Measurements from ENCODE around the gene MAP6. TPM values are rescaled to one million over a fixed set of nuclear protein-coding genes. Genes with fewer than 3 reads are reported as not detected.

The MAP6 gene
- polyA plus RNA-seq, 1 donor (not counting 4 experiments of a cell fraction or from before 2014, with no cell fraction given): 1.7 TPM

DNA sequence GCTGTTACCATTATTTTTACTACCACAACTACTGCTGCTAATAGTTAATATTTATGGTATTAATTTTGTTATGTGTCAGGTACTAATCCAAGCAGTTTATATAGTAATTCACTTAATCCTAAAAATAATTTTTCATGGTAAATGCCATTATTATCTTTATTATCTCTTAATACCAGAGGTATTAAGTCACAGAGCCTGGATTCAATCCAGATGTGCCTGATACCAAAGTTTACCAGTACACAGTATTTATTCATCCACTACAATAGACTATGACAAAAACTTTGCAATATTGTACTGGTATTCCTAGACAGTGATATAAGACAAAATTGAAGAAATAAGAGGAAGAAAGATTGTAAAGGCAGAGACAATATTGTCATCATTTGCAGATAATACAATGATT is 24.5 kb downstream of the MAP6 start:
- Histone ChIP-seq H3K9ac (ENCODE audit: control insufficient read depth, extremely low read depth, insufficient read depth, low read length) (no peak overlapping the region), H3K4me1 (ENCODE audit: control insufficient read depth, extremely low read depth, insufficient read depth, low read length) (no peaks in the 10 kb centered on the region), H2AFZ (ENCODE audit: control insufficient read depth, low read length) (no peak overlapping the region), H3K79me2 (ENCODE audit: control insufficient read depth, insufficient read depth, low read length) (no peaks in the 10 kb centered on the region), H3K9me3 (ENCODE audit: control insufficient read depth, low read depth, low read length) (no peaks in the 10 kb centered on the region), H3K27me3 (ENCODE audit: control insufficient read depth, extremely low read depth, insufficient read depth, low read length) (no peaks in the 10 kb centered on the region), H3K36me3 (ENCODE audit: control insufficient read depth in 2 of 2, extremely low read depth in 1 of 2, insufficient read depth in 2 of 2, low read length in 2 of 2) (no peaks in the 10 kb centered on the region), H3K4me2 (ENCODE audit: control insufficient read depth, extremely low read depth, insufficient read depth, low read depth, low read length) (no peak overlapping the region), H3K4me3 (ENCODE audit: control insufficient read depth in 2 of 3, extremely low read depth in 1 of 3, insufficient read depth in 2 of 3, low read depth in 1 of 3, low read length in 3 of 3) (no peak overlapping the region), H4K20me1 (ENCODE audit: control insufficient read depth, extremely low read depth, insufficient read depth, low read length) (no peaks in the 10 kb centered on the region), H3K27ac (ENCODE audit: control insufficient read depth, insufficient read depth, low read length) (no peak overlapping the region), H3K9me1 (ENCODE audit: control insufficient read depth, extremely low read depth, insufficient read depth, low read length) (no peaks in the 10 kb centered on the region)
- DNase-seq (ENCODE audit: low read depth, low spot score) (no peak), FAIRE-seq (no peak)
- TF ChIP-seq EZH2 (IDR thresholded peaks at IDR 0.05; ENCODE audit: low read length): no peak
- TF ChIP-seq, protein P1, sequence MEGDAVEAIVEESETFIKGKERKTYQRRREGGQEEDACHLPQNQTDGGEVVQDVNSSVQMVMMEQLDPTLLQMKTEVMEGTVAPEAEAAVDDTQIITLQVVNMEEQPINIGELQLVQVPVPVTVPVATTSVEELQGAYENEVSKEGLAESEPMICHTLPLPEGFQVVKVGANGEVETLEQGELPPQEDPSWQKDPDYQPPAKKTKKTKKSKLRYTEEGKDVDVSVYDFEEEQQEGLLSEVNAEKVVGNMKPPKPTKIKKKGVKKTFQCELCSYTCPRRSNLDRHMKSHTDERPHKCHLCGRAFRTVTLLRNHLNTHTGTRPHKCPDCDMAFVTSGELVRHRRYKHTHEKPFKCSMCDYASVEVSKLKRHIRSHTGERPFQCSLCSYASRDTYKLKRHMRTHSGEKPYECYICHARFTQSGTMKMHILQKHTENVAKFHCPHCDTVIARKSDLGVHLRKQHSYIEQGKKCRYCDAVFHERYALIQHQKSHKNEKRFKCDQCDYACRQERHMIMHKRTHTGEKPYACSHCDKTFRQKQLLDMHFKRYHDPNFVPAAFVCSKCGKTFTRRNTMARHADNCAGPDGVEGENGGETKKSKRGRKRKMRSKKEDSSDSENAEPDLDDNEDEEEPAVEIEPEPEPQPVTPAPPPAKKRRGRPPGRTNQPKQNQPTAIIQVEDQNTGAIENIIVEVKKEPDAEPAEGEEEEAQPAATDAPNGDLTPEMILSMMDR (optimal IDR thresholded peaks at IDR 0.05 in 1 of 3, IDR thresholded peaks at IDR 0.05 in 1 of 3, conservative IDR thresholded peaks at IDR 0.05 in 1 of 3; ENCODE audit: extremely low read depth in 1 of 3, insufficient read depth in 2 of 3, low read length in 3 of 3): no peak
- dilution Hi-C loops (cut with MboI; ENCODE audit: extremely low pct_ligation_motif_present, low sequenced_read_pairs): no loop called here

DNA sequence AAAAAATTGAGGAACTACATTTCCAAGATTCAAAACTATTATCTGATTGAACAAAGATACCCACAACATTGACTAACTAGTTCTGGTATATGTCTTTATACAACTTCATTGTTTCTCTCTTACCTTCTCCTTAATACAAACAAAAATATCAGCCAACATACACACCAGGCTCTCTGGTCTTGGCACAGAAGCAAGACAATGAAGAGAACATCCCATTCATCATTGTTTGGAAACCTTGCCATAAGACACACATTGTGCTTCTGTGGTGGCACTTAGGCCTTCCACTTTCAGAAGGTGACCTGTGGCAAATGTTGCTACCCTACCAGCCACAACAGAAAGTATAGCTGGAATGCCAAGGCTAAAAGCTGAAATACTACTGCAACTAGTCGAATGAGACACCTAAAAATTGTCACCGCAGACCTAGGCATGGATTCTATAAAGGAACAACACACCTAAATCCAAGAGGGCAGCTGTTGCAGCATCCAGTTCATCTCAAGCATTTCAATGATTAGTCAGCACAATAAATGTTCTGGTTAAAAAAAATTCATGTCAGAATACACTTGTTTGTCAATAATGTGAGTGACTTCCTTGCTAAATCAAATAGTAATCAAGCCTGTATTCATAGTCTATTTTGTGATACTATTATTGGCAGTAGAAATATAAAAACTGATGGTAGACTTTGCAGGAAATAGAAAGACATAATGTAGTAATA is 26.3 kb downstream of the MAP6 start:
- FAIRE-seq (no peak), DNase-seq (ENCODE audit: low read depth, low spot score) (no peak)
- Histone ChIP-seq H2AFZ (ENCODE audit: control insufficient read depth, low read length) (no peak overlapping the region), H3K27ac (ENCODE audit: control insufficient read depth, insufficient read depth, low read length) (no peak overlapping the region), H3K9me3 (ENCODE audit: control insufficient read depth, low read depth, low read length) (no peaks in the 10 kb centered on the region), H4K20me1 (ENCODE audit: control insufficient read depth, extremely low read depth, insufficient read depth, low read length) (no peaks in the 10 kb centered on the region), H3K4me1 (ENCODE audit: control insufficient read depth, extremely low read depth, insufficient read depth, low read length) (no peaks in the 10 kb centered on the region), H3K4me2 (ENCODE audit: control insufficient read depth, extremely low read depth, insufficient read depth, low read depth, low read length) (no peak overlapping the region), H3K36me3 (ENCODE audit: control insufficient read depth in 2 of 2, extremely low read depth in 1 of 2, insufficient read depth in 2 of 2, low read length in 2 of 2) (no peaks in the 10 kb centered on the region), H3K9ac (ENCODE audit: control insufficient read depth, extremely low read depth, insufficient read depth, low read length) (no peak overlapping the region), H3K27me3 (ENCODE audit: control insufficient read depth, extremely low read depth, insufficient read depth, low read length) (no peaks in the 10 kb centered on the region), H3K79me2 (ENCODE audit: control insufficient read depth, insufficient read depth, low read length) (no peaks in the 10 kb centered on the region), H3K4me3 (ENCODE audit: control insufficient read depth in 2 of 3, extremely low read depth in 1 of 3, insufficient read depth in 2 of 3, low read depth in 1 of 3, low read length in 3 of 3) (no peak overlapping the region), H3K9me1 (ENCODE audit: control insufficient read depth, extremely low read depth, insufficient read depth, low read length) (no peaks in the 10 kb centered on the region)
- TF ChIP-seq, protein P1 (optimal IDR thresholded peaks at IDR 0.05 in 1 of 3, IDR thresholded peaks at IDR 0.05 in 1 of 3, conservative IDR thresholded peaks at IDR 0.05 in 1 of 3; ENCODE audit: extremely low read depth in 1 of 3, insufficient read depth in 2 of 3, low read length in 3 of 3): no peak
- TF ChIP-seq EZH2 (IDR thresholded peaks at IDR 0.05; ENCODE audit: low read length): no peak
- dilution Hi-C loops (cut with MboI; ENCODE audit: extremely low pct_ligation_motif_present, low sequenced_read_pairs): no loop called here

Data from keratinocyte (primary cell).